Spleen (tissue), 7 donors: ENCODE measurements around the gene TMEM126A.

Experiments
- CTCF ChIP-seq, 11 experiments: fragments of 200-600 bp in 7 of 11; fragments of 450-650 bp in 4 of 11; sonication (generic) in 4 of 11; IDR thresholded peaks in 8 of 11; conservative IDR thresholded peaks in 3 of 11; 1 replicate in 7 of 11; 2 replicates in 4 of 11; pipeline versions ENCODE4 v1.4.0 to v1.8.0; 2016 to 2021; ENCODE audit warnings: antibody characterized with exemption in 11 of 11, inconsistent platforms in 4 of 11, mild to moderate bottlenecking in 1 of 11
- POLR2AphosphoS5 ChIP-seq, 3 donors: sonication (generic); formaldehyde crosslinking; IDR thresholded peaks; one replicate each; pipeline ENCODE4 v1.5.1; 2017; ENCODE audit warnings: antibody characterized with exemption in 3 of 3
- donor health status: DM: no; HTN: no; CAD: no; lungs with moderate emphysema.
- donor health status: DM: no; HTN: no; CAD: no.
- donor health status: DM: no; HTN: no; CAD: no.

GRCh38 chr11:85647604-85648299, at the start of gene TMEM126A:
- TF ChIP-seq CTCF (IDR thresholded peaks at IDR 0.05 in 8 of 11, conservative IDR thresholded peaks at IDR 0.05 in 3 of 11), result peak in 2 of 11 experiments; percentile 16 to 22
- peak; percentile 93 to 98 (median 94) for TF ChIP-seq POLR2AphosphoS5 (IDR thresholded peaks at IDR 0.05)
